HEK293 (cell line): ENCODE measurements around the gene EDIL3.

Experiments used
- HOXA7 ChIP-seq: sonication (generic); formaldehyde crosslinking; IDR thresholded peaks from 2 replicates; pipeline ENCODE4 v1.8.1; 2022; ENCODE audit warnings: missing genetic modification reagents, borderline replicate concordance
- HOXD13 ChIP-seq: sonication (generic); formaldehyde crosslinking; IDR thresholded peaks from 2 replicates; pipeline ENCODE4 v1.8.0; 2022; ENCODE audit warnings: missing genetic modification reagents, borderline replicate concordance
- OVOL3 ChIP-seq: fragments of 450-650 bp; formaldehyde crosslinking; IDR thresholded peaks from 2 replicates; pipeline ENCODE4 v1.5.1; 2016; ENCODE audit warnings: missing biosample characterization, missing genetic modification characterization
- ZNF155 ChIP-seq: fragments of 450-650 bp; formaldehyde crosslinking; IDR thresholded peaks from 2 replicates; pipeline ENCODE4 v1.5.1; 2016; ENCODE audit warnings: missing biosample characterization, missing genetic modification characterization
- ZNF404 ChIP-seq: fragments of 450-650 bp; formaldehyde crosslinking; IDR thresholded peaks from 2 replicates; pipeline ENCODE4 v1.5.1; 2017; ENCODE audit warnings: missing biosample characterization, missing genetic modification characterization
- ZNF629 ChIP-seq: fragments of 450-650 bp; formaldehyde crosslinking; IDR thresholded peaks from 2 replicates; pipeline ENCODE4 v1.5.1; 2017; ENCODE audit warnings: missing biosample characterization, missing genetic modification characterization
- ZNF639 ChIP-seq: fragments of 450-650 bp; formaldehyde crosslinking; IDR thresholded peaks from 2 replicates; pipeline ENCODE4 v1.5.1; 2016; ENCODE audit warnings: missing biosample characterization, missing genetic modification characterization

- no peak for TF ChIP-seq HOXD13
- TF ChIP-seq HOXA7 (CRISPR knock-in tag), result no peak
- TF ChIP-seq OVOL3 (tag by site-specific recombination), result no peak
- no peak for TF ChIP-seq ZNF639 (tag by site-specific recombination)
- TF ChIP-seq ZNF155 (tag by site-specific recombination), result no peak
- no peak for TF ChIP-seq ZNF404
- TF ChIP-seq ZNF629 (tag by site-specific recombination), result no peak
Measured at GRCh38 chr5:83900306-83900705, 484.4 kb downstream of the EDIL3 start.
